Trophoblast cell (in vitro differentiated cells and primary cell): ENCODE data around the gene COL5A1.

ENCODE experiments used
- DNase-seq, 2 donors: peaks; one replicate each; pipeline ENCODE4 v3.0.0-alpha.2; 2016
- H2AFZ ChIP-seq: 2 replicates; pipeline ENCODE4 v1.6.1; 2013; ENCODE audit warnings: low read length, moderate library complexity, mild to moderate bottlenecking; ENCODE audit not compliant: insufficient read depth, poor library complexity
- H2AK5ac ChIP-seq: 2 replicates; pipeline ENCODE4 v1.6.1; 2013; ENCODE audit warnings: mild to moderate bottlenecking, low read length
- H2BK120ac ChIP-seq: 2 replicates; pipeline ENCODE4 v1.6.1; 2013; ENCODE audit warnings: low read length, mild to moderate bottlenecking, moderate library complexity; ENCODE audit not compliant: insufficient read depth, poor library complexity
- H2BK12ac ChIP-seq: 2 replicates; pipeline ENCODE4 v1.6.1; 2013; ENCODE audit warnings: mild to moderate bottlenecking, low read length, moderate library complexity
- H2BK5ac ChIP-seq: 2 replicates; pipeline ENCODE4 v1.6.1; 2013; ENCODE audit warnings: low read length, low read depth, moderate library complexity, mild to moderate bottlenecking; ENCODE audit not compliant: poor library complexity
- H3K14ac ChIP-seq: 2 replicates; pipeline ENCODE4 v1.6.1; 2013; ENCODE audit warnings: mild to moderate bottlenecking, low read length
- H3K18ac ChIP-seq: 2 replicates; pipeline ENCODE4 v1.6.1; 2013; ENCODE audit warnings: mild to moderate bottlenecking, low read length
- H3K23ac ChIP-seq: 2 replicates; pipeline ENCODE4 v1.6.1; 2013; ENCODE audit warnings: low read length
- H3K27ac ChIP-seq: 2 replicates; pipeline ENCODE4 v1.5.1; 2013; ENCODE audit warnings: low read depth, mild to moderate bottlenecking, inconsistent platforms, low read length, moderate library complexity
- H3K27me3 ChIP-seq: 2 replicates; pipeline ENCODE4 v1.6.1; 2013; ENCODE audit warnings: inconsistent platforms, mild to moderate bottlenecking, low read length, moderate library complexity; ENCODE audit not compliant: insufficient read depth
- H3K36me3 ChIP-seq, 2 experiments: 1 replicate in 1 of 2; 2 replicates in 1 of 2; pipeline ENCODE4 v1.6.1; 2013; ENCODE audit warnings: low read length in 2 of 2, mild to moderate bottlenecking in 2 of 2, moderate library complexity in 1 of 2; ENCODE audit not compliant: insufficient read depth in 2 of 2, control insufficient read depth in 1 of 2
- H3K4ac ChIP-seq: 2 replicates; pipeline ENCODE4 v1.6.1; 2013; ENCODE audit warnings: low read depth, mild to moderate bottlenecking, low read length, moderate library complexity
- H3K4me1 ChIP-seq, 2 experiments: 1 replicate in 1 of 2; 2 replicates in 1 of 2; pipeline ENCODE4 v1.6.1; 2013; ENCODE audit warnings: low read length in 2 of 2, mild to moderate bottlenecking in 2 of 2, moderate library complexity in 1 of 2; ENCODE audit not compliant: insufficient read depth in 2 of 2, control insufficient read depth in 1 of 2
- H3K4me2 ChIP-seq: 2 replicates; pipeline ENCODE4 v1.6.1; 2013; ENCODE audit warnings: inconsistent platforms, mild to moderate bottlenecking, low read length, moderate library complexity
- H3K4me3 ChIP-seq: 2 replicates; pipeline ENCODE4 v1.5.1; 2013; ENCODE audit warnings: mild to moderate bottlenecking, low read depth, low read length, inconsistent platforms
- H3K79me1 ChIP-seq: one replicate; pipeline ENCODE4 v1.6.1; 2013; ENCODE audit warnings: low read length
- H3K79me2 ChIP-seq: 2 replicates; pipeline ENCODE4 v1.6.1; 2013; ENCODE audit warnings: low read length, mild to moderate bottlenecking; ENCODE audit not compliant: control insufficient read depth, insufficient read depth, poor library complexity
- H3K9ac ChIP-seq: 2 replicates; pipeline ENCODE4 v1.6.1; 2013; ENCODE audit warnings: mild to moderate bottlenecking, low read length
- H3K9me3 ChIP-seq: 2 replicates; pipeline ENCODE4 v1.6.1; 2013; ENCODE audit warnings: low read depth, mild to moderate bottlenecking, control low read depth, inconsistent platforms, low read length; ENCODE audit not compliant: insufficient read depth
- H4K12ac ChIP-seq: 2 replicates; pipeline ENCODE4 v1.6.1; 2013; ENCODE audit warnings: low read depth, mild to moderate bottlenecking, low read length, moderate library complexity
- H4K8ac ChIP-seq: 2 replicates; pipeline ENCODE4 v1.6.1; 2013; ENCODE audit warnings: low read depth, mild to moderate bottlenecking, low read length, moderate library complexity
- H4K91ac ChIP-seq: one replicate; pipeline ENCODE4 v1.6.1; 2013; ENCODE audit warnings: low read depth, mild to moderate bottlenecking, low read length, moderate library complexity
- WGBS: extraction: QIAGEN DNeasy Blood & Tissue Kit; methylation state at CpG from one replicate; pipeline ENCODE4 v1.1.7; 2013; ENCODE audit warnings: missing lambda C conversion rate; ENCODE audit not compliant: insufficient read length, insufficient coverage; ENCODE audit errors: extremely low coverage; 5-methylcytosine and 5-hydroxymethylcytosine counted together

COL5A1 gene

DNA sequence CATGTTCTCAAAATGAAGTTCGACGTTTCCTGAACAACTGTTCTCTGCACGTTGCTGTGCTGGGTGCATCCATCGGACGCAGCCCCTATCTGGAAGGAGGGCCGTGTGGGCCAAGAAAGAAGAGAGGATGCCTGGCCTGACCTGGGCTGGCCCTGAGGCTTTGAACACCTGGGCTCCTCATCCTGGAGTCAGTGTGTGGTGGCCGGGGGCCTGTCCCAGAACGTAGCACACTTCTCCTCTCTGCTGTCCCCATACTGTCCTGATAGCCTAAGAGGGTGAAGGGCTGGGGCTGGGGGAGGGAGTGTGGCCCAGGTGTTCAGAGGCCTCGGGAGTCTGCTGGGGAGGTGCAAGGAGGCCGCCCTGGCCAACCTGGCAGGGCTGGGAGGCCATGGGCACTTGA, 21.5 kb downstream of the COL5A1 start:
- H2BK12ac ChIP-seq = peak overlapping the region; percentile 20
- peak overlapping the region; percentile 8 for H3K4me2 ChIP-seq
- peaks cover 53 to 67% of the 10 kb centered on the region in 2 experiments for H3K4me1 ChIP-seq
- DNase-seq = peak in 1 of 2 donors; percentile 37
- peaks cover 3% of the 10 kb centered on the region for H3K9me3 ChIP-seq
- peaks cover 44% of the 10 kb centered on the region for H3K79me1 ChIP-seq
- peak overlapping the region; percentile 63 for H2AK5ac ChIP-seq
- H3K18ac ChIP-seq = peak overlapping the region; percentile 56
- H4K8ac ChIP-seq = peak overlapping the region; percentile 14
- peak overlapping the region; percentile 88 for H4K91ac ChIP-seq
- no peaks in the 10 kb centered on the region for H3K27me3 ChIP-seq
- H3K4me3 ChIP-seq = no peak overlapping the region
- no CpG with 5 or more reads among the region's 10 CpGs for WGBS
- peak overlapping the region; percentile 88 for H2BK120ac ChIP-seq
- peak overlapping the region; percentile 41 for H3K9ac ChIP-seq
- H3K27ac ChIP-seq = peak overlapping the region; percentile 97
- H4K12ac ChIP-seq = no peak overlapping the region
- H3K79me2 ChIP-seq = peaks cover 8% of the 10 kb centered on the region
- H3K4ac ChIP-seq = peak overlapping the region; percentile 21
- no peak overlapping the region for H2AFZ ChIP-seq
- H2BK5ac ChIP-seq = peak overlapping the region; percentile 95
- peak overlapping the region; percentile 85 for H3K14ac ChIP-seq
- H3K23ac ChIP-seq = no peak overlapping the region
- H3K36me3 ChIP-seq = peaks cover 26 to 34% of the 10 kb centered on the region in 2 experiments

GRCh38 chr9:134663753-134664415, 22.3 kb downstream of the COL5A1 start:
- peaks cover 26 to 36% of the 10 kb centered on the region in 2 experiments for H3K36me3 ChIP-seq
- no peak overlapping the region for H3K14ac ChIP-seq
- no peak overlapping the region for H4K8ac ChIP-seq
- H3K27ac ChIP-seq = peak overlapping the region; percentile 39
- H2AFZ ChIP-seq = no peak overlapping the region
- peaks cover 8% of the 10 kb centered on the region for H3K79me2 ChIP-seq
- no peak overlapping the region for H2BK12ac ChIP-seq
- no peak overlapping the region for H2AK5ac ChIP-seq
- H3K23ac ChIP-seq = no peak overlapping the region
- peaks cover 39% of the 10 kb centered on the region for H3K79me1 ChIP-seq
- peak overlapping the region; percentile 9 for H3K18ac ChIP-seq
- H4K91ac ChIP-seq = peak overlapping the region; percentile 49
- WGBS = no CpG with 5 or more reads among the region's 9 CpGs
- H3K9me3 ChIP-seq = peaks cover 3% of the 10 kb centered on the region
- H4K12ac ChIP-seq = no peak overlapping the region
- H3K4ac ChIP-seq = peak overlapping the region; percentile 9
- peak overlapping the region; percentile 7 for H2BK120ac ChIP-seq
- no peak overlapping the region for H3K4me3 ChIP-seq
- peaks cover 47 to 63% of the 10 kb centered on the region in 2 experiments for H3K4me1 ChIP-seq
- no peak overlapping the region for H3K4me2 ChIP-seq
- no peak overlapping the region for H3K9ac ChIP-seq
- H2BK5ac ChIP-seq = no peak overlapping the region
- H3K27me3 ChIP-seq = no peaks in the 10 kb centered on the region
- DNase-seq = no peak

DNA sequence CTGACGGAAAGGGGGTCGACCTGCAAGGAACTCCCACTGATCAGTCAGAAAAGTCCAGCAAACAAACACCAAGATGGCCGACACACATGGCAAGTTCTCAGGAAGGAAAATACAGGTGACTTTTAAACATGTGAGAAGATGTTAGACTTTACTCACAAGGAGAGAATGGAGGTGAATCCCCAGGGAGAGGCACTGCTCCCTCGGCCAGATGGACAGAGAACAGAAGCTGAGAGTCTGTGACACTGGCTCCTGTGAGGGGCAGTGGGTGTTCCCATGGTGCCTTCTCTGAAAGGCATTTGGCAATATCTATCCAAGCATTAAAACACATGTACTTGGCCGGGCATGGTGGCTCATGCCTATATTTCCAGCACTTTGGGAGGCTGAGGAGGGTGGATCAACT, 22.8 kb downstream of the COL5A1 start:
- Histone ChIP-seq H4K91ac (peak overlapping the region; percentile 28), H3K4me2 (no peak overlapping the region), H3K14ac (no peak overlapping the region), H3K23ac (no peak overlapping the region), H3K4me3 (no peak overlapping the region), H3K36me3 (peaks cover 26 to 36% of the 10 kb centered on the region in 2 experiments), H2AFZ (no peak overlapping the region), H4K8ac (no peak overlapping the region), H3K4ac (no peak overlapping the region), H3K27ac (no peak overlapping the region), H3K79me2 (peaks cover 8% of the 10 kb centered on the region), H3K9me3 (peaks cover 3% of the 10 kb centered on the region), H2BK120ac (no peak overlapping the region), H2AK5ac (no peak overlapping the region), H3K79me1 (peaks cover 39% of the 10 kb centered on the region), H3K27me3 (no peaks in the 10 kb centered on the region), H2BK12ac (peak overlapping the region; percentile 12), H3K4me1 (peaks cover 46 to 62% of the 10 kb centered on the region in 2 experiments), H2BK5ac (no peak overlapping the region), H3K9ac (no peak overlapping the region), H4K12ac (no peak overlapping the region), H3K18ac (no peak overlapping the region)
- DNase-seq = no peak
- WGBS = no CpG with 5 or more reads among the region's 5 CpGs

DNA sequence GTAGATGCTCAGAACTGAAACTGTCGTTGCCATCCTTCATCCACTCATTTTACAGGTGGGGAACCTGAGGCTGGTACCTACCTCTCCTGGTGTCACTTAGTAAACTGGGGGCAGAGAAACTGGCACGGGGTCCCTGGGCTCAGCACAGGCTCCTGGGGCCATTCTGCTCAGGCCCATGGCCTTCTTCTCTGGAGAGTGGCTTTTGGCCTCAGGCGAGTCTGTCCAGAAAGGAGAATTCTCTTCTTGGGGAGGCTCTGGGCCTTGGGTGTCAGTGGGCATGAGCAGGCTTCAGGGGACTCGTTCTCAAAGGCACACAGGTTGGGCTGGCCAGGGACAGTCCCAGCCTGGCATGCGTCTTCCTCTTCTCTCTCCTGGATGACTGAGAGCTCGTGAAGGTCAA, 24.6 kb downstream of the COL5A1 start:
- H3K23ac ChIP-seq = no peak overlapping the region
- no peak overlapping the region for H3K4me3 ChIP-seq
- H3K79me1 ChIP-seq = peaks cover 39% of the 10 kb centered on the region
- H2AFZ ChIP-seq = no peak overlapping the region
- peak overlapping the region; percentile 13 for H4K8ac ChIP-seq
- H3K4me2 ChIP-seq = no peak overlapping the region
- no peak overlapping the region for H2BK120ac ChIP-seq
- H3K27me3 ChIP-seq = no peaks in the 10 kb centered on the region
- peaks cover 26 to 32% of the 10 kb centered on the region in 2 experiments for H3K36me3 ChIP-seq
- no peak overlapping the region for H2AK5ac ChIP-seq
- no peak overlapping the region for H4K12ac ChIP-seq
- no peak for DNase-seq
- peaks cover 46 to 61% of the 10 kb centered on the region in 2 experiments for H3K4me1 ChIP-seq
- H4K91ac ChIP-seq = peak overlapping the region; percentile 41
- peak overlapping the region; percentile 36 for H3K18ac ChIP-seq
- peak overlapping the region; percentile 20 for H2BK12ac ChIP-seq
- no peak overlapping the region for H3K14ac ChIP-seq
- no CpG with 5 or more reads among the region's 6 CpGs for WGBS
- peaks cover 6% of the 10 kb centered on the region for H3K79me2 ChIP-seq
- H2BK5ac ChIP-seq = no peak overlapping the region
- H3K4ac ChIP-seq = peak overlapping the region; percentile 31
- no peak overlapping the region for H3K27ac ChIP-seq
- H3K9ac ChIP-seq = no peak overlapping the region
- H3K9me3 ChIP-seq = peaks cover 3% of the 10 kb centered on the region
